Measurements from ENCODE around the gene CDYL.

Gene CDYL

GRCh38 chr6:4888841-4889240 lies 112.6 kb downstream of the CDYL start:
- no peaks in the 10 kb centered on the region for H3K9me3 Mint-ChIP-seq
- DNase-seq (ENCODE audit: low spot score in 2 of 2) (no peak), ATAC-seq (replicated peaks; ENCODE audit: extremely low read depth, poor library complexity, severe bottlenecking) (no peak)
- no peak overlapping the region for H3K4me3 Mint-ChIP-seq
- H3K27ac Mint-ChIP-seq (ENCODE audit: low read depth): no peak overlapping the region
- H3K36me3 Mint-ChIP-seq (ENCODE audit: insufficient read depth): peaks cover 3% of the 10 kb centered on the region
- H3K4me1 Mint-ChIP-seq: peaks cover 68% of the 10 kb centered on the region
- H3K27me3 Mint-ChIP-seq: no peaks in the 10 kb centered on the region

GRCh38 chr6:4889701-4890100 lies 113.5 kb downstream of the CDYL start:
- H3K9me3 Mint-ChIP-seq: no peaks in the 10 kb centered on the region

GRCh38 chr6:4890191-4890590 lies 114.0 kb downstream of the CDYL start:
- Mint-ChIP-seq H3K36me3 (ENCODE audit: insufficient read depth) (peaks cover 4% of the 10 kb centered on the region), H3K27ac (ENCODE audit: low read depth) (no peak overlapping the region), H3K9me3 (no peaks in the 10 kb centered on the region), H3K4me1 (peaks cover 60% of the 10 kb centered on the region), H3K27me3 (no peaks in the 10 kb centered on the region), H3K4me3 (no peak overlapping the region)
- ATAC-seq (replicated peaks; ENCODE audit: extremely low read depth, poor library complexity, severe bottlenecking) (no peak), DNase-seq (ENCODE audit: low spot score in 2 of 2) (no peak)

More at GRCh38 chr6:4889701-4890100, 113.5 kb downstream of the CDYL start:
- H3K27ac Mint-ChIP-seq (ENCODE audit: low read depth): no peak overlapping the region
- ATAC-seq (replicated peaks; ENCODE audit: extremely low read depth, poor library complexity, severe bottlenecking) (no peak), DNase-seq (ENCODE audit: low spot score in 2 of 2) (no peak)
- peaks cover 4% of the 10 kb centered on the region for H3K36me3 Mint-ChIP-seq (ENCODE audit: insufficient read depth)
- no peak overlapping the region for H3K4me3 Mint-ChIP-seq
- H3K4me1 Mint-ChIP-seq: peaks cover 60% of the 10 kb centered on the region
- H3K27me3 Mint-ChIP-seq: no peaks in the 10 kb centered on the region

- H3K4me1 Mint-ChIP-seq: peaks cover 55% of the 10 kb centered on the region
- H3K4me3 Mint-ChIP-seq: no peak overlapping the region
- no peaks in the 10 kb centered on the region for H3K9me3 Mint-ChIP-seq
- no peaks in the 10 kb centered on the region for H3K27me3 Mint-ChIP-seq
- no peak for ATAC-seq (replicated peaks; ENCODE audit: extremely low read depth, poor library complexity, severe bottlenecking)
- H3K36me3 Mint-ChIP-seq (ENCODE audit: insufficient read depth): peaks cover 4% of the 10 kb centered on the region
- no peak for DNase-seq (ENCODE audit: low spot score in 2 of 2)
- no peak overlapping the region for H3K27ac Mint-ChIP-seq (ENCODE audit: low read depth)
Measured at GRCh38 chr6:4890627-4891026, 114.4 kb downstream of the CDYL start.

- DNase-seq (ENCODE audit: low spot score in 2 of 2) (no peak), ATAC-seq (replicated peaks; ENCODE audit: extremely low read depth, poor library complexity, severe bottlenecking) (no peak)
- Mint-ChIP-seq H3K9me3 (no peaks in the 10 kb centered on the region), H3K27ac (ENCODE audit: low read depth) (peak overlapping the region; percentile 55), H3K27me3 (no peaks in the 10 kb centered on the region), H3K4me3 (no peak overlapping the region), H3K4me1 (peaks cover 53% of the 10 kb centered on the region), H3K36me3 (ENCODE audit: insufficient read depth) (peaks cover 4% of the 10 kb centered on the region)
Measured at GRCh38 chr6:4891141-4891540, 114.9 kb downstream of the CDYL start.

- Mint-ChIP-seq H3K4me1 (peaks cover 39% of the 10 kb centered on the region), H3K9me3 (no peaks in the 10 kb centered on the region), H3K27ac (ENCODE audit: low read depth) (no peak overlapping the region), H3K4me3 (no peak overlapping the region), H3K36me3 (ENCODE audit: insufficient read depth) (peaks cover 8% of the 10 kb centered on the region), H3K27me3 (no peaks in the 10 kb centered on the region)
- ATAC-seq (replicated peaks; ENCODE audit: extremely low read depth, poor library complexity, severe bottlenecking): no peak
- no peak for DNase-seq (ENCODE audit: low spot score in 2 of 2)
Measured at GRCh38 chr6:4892785-4893485, 116.7 kb downstream of the CDYL start.

GRCh38 chr6:4894049-4894448 lies 117.8 kb downstream of the CDYL start:
- Mint-ChIP-seq H3K9me3 (no peaks in the 10 kb centered on the region), H3K27ac (ENCODE audit: low read depth) (no peak overlapping the region), H3K27me3 (no peaks in the 10 kb centered on the region), H3K36me3 (ENCODE audit: insufficient read depth) (peaks cover 8% of the 10 kb centered on the region), H3K4me3 (no peak overlapping the region), H3K4me1 (peaks cover 31% of the 10 kb centered on the region)
- DNase-seq (ENCODE audit: low spot score in 2 of 2): no peak
- no peak for ATAC-seq (replicated peaks; ENCODE audit: extremely low read depth, poor library complexity, severe bottlenecking)

- Mint-ChIP-seq H3K27ac (ENCODE audit: low read depth) (no peak overlapping the region), H3K4me1 (peaks cover 21% of the 10 kb centered on the region), H3K27me3 (no peaks in the 10 kb centered on the region), H3K36me3 (ENCODE audit: insufficient read depth) (peaks cover 8% of the 10 kb centered on the region), H3K9me3 (no peaks in the 10 kb centered on the region), H3K4me3 (no peak overlapping the region)
- no peak for DNase-seq (ENCODE audit: low spot score in 2 of 2)
- no peak for ATAC-seq (replicated peaks; ENCODE audit: extremely low read depth, poor library complexity, severe bottlenecking)
Measured at GRCh38 chr6:4895971-4896370, 119.8 kb downstream of the CDYL start.

GRCh38 chr6:4896401-4896800 lies 120.2 kb downstream of the CDYL start:
- Mint-ChIP-seq H3K27ac (ENCODE audit: low read depth) (no peak overlapping the region), H3K27me3 (no peaks in the 10 kb centered on the region), H3K4me3 (no peak overlapping the region), H3K36me3 (ENCODE audit: insufficient read depth) (peaks cover 8% of the 10 kb centered on the region), H3K4me1 (peaks cover 18% of the 10 kb centered on the region), H3K9me3 (no peaks in the 10 kb centered on the region)
- no peak for DNase-seq (ENCODE audit: low spot score in 2 of 2)
- ATAC-seq (replicated peaks; ENCODE audit: extremely low read depth, poor library complexity, severe bottlenecking): no peak

- peaks cover 8% of the 10 kb centered on the region for H3K36me3 Mint-ChIP-seq (ENCODE audit: insufficient read depth)
- H3K9me3 Mint-ChIP-seq: no peaks in the 10 kb centered on the region
- DNase-seq (ENCODE audit: low spot score in 2 of 2) (no peak), ATAC-seq (replicated peaks; ENCODE audit: extremely low read depth, poor library complexity, severe bottlenecking) (no peak)
- peaks cover 12% of the 10 kb centered on the region for H3K4me1 Mint-ChIP-seq
- H3K27me3 Mint-ChIP-seq: no peaks in the 10 kb centered on the region
- H3K27ac Mint-ChIP-seq (ENCODE audit: low read depth): no peak overlapping the region
- no peak overlapping the region for H3K4me3 Mint-ChIP-seq
Measured at GRCh38 chr6:4899249-4900034, 123.2 kb downstream of the CDYL start.

- ATAC-seq (replicated peaks; ENCODE audit: extremely low read depth, poor library complexity, severe bottlenecking) (no peak), DNase-seq (ENCODE audit: low spot score in 2 of 2) (no peak)
- H3K27ac Mint-ChIP-seq (ENCODE audit: low read depth): no peak overlapping the region
- H3K27me3 Mint-ChIP-seq: no peaks in the 10 kb centered on the region
- no peak overlapping the region for H3K4me3 Mint-ChIP-seq
- H3K9me3 Mint-ChIP-seq: no peaks in the 10 kb centered on the region
- H3K4me1 Mint-ChIP-seq: peaks cover 16% of the 10 kb centered on the region
- H3K36me3 Mint-ChIP-seq (ENCODE audit: insufficient read depth): peaks cover 7% of the 10 kb centered on the region
Measured at GRCh38 chr6:4901386-4902061, 125.3 kb downstream of the CDYL start.

- H3K36me3 Mint-ChIP-seq (ENCODE audit: insufficient read depth): peaks cover 5% of the 10 kb centered on the region
- no peak overlapping the region for H3K27ac Mint-ChIP-seq (ENCODE audit: low read depth)
- H3K4me1 Mint-ChIP-seq: peaks cover 24% of the 10 kb centered on the region
- H3K9me3 Mint-ChIP-seq: no peaks in the 10 kb centered on the region
- DNase-seq (ENCODE audit: low spot score in 2 of 2) (no peak), ATAC-seq (replicated peaks; ENCODE audit: extremely low read depth, poor library complexity, severe bottlenecking) (no peak)
- no peak overlapping the region for H3K4me3 Mint-ChIP-seq
- H3K27me3 Mint-ChIP-seq: no peaks in the 10 kb centered on the region
Measured at GRCh38 chr6:4902363-4902762, 126.2 kb downstream of the CDYL start.

GRCh38 chr6:4903121-4903520 lies 126.9 kb downstream of the CDYL start:
- Mint-ChIP-seq H3K4me3 (no peak overlapping the region), H3K4me1 (peaks cover 32% of the 10 kb centered on the region), H3K9me3 (no peaks in the 10 kb centered on the region), H3K27me3 (no peaks in the 10 kb centered on the region), H3K36me3 (ENCODE audit: insufficient read depth) (peaks cover 7% of the 10 kb centered on the region), H3K27ac (ENCODE audit: low read depth) (no peak overlapping the region)
- DNase-seq (ENCODE audit: low spot score in 2 of 2): no peak
- no peak for ATAC-seq (replicated peaks; ENCODE audit: extremely low read depth, poor library complexity, severe bottlenecking)
